HCT116 (cell line): Measurements from ENCODE around the gene FNDC11.

ENCODE experiments used
- ATF3 ChIP-seq: IDR thresholded peaks from 2 replicates; pipeline ENCODE4 v1.6.1; 2012
- CEBPB ChIP-seq: IDR thresholded peaks from 2 replicates; pipeline ENCODE4 v1.6.1; 2012; ENCODE audit warnings: low read depth
- CTCF ChIP-seq, 3 experiments: fragments of 200-600 bp in 1 of 3; sonication (generic) in 1 of 3; IDR thresholded peaks in 2 of 3; conservative IDR thresholded peaks in 1 of 3; 2 replicates each; pipeline ENCODE4 v1.5.1; 2012 to 2017; ENCODE audit warnings: low read depth in 2 of 3, low read length in 2 of 3, antibody characterized with exemption in 1 of 3, borderline replicate concordance in 1 of 3, control low read depth in 1 of 3, mild to moderate bottlenecking in 1 of 3, mixed read lengths in 1 of 3, mixed run types in 1 of 3, moderate library complexity in 1 of 3; ENCODE audit not compliant: insufficient read depth in 1 of 3
- EZH2 ChIP-seq: fragments of 200-600 bp; sonication (generic); IDR thresholded peaks from 2 replicates; pipeline ENCODE4 v1.6.1; 2017; ENCODE audit warnings: antibody characterized with exemption, mixed run types
- EZH2phosphoT487 ChIP-seq: fragments of 200-600 bp; IDR thresholded peaks from 2 replicates; pipeline ENCODE4 v1.6.1; 2018; ENCODE audit warnings: antibody characterized with exemption, borderline replicate concordance
- FOSL1 ChIP-seq: IDR thresholded peaks from 2 replicates; pipeline ENCODE4 v1.6.1; 2012; ENCODE audit warnings: low read depth
- POLR2A ChIP-seq: IDR thresholded peaks from 2 replicates; pipeline ENCODE4 v1.7.0; 2011; ENCODE audit warnings: borderline replicate concordance; ENCODE audit not compliant: insufficient read depth, insufficient read length; ENCODE audit errors: extremely low read depth
- POLR2AphosphoS5 ChIP-seq: IDR thresholded peaks from 2 replicates; pipeline ENCODE4 v1.6.1; 2011; ENCODE audit warnings: mild to moderate bottlenecking, low read depth, low read length, moderate library complexity
- RAD21 ChIP-seq: IDR thresholded peaks from 2 replicates; pipeline ENCODE4 v1.6.1; 2012; ENCODE audit warnings: low read depth, mild to moderate bottlenecking
- REST ChIP-seq: IDR thresholded peaks from 2 replicates; pipeline ENCODE4 v1.6.1; 2012; ENCODE audit warnings: low read depth
- SIN3A ChIP-seq: IDR thresholded peaks from 2 replicates; pipeline ENCODE4 v1.6.1; 2012; ENCODE audit warnings: low read depth
- YY1 ChIP-seq: IDR thresholded peaks from 2 replicates; pipeline ENCODE4 v1.6.1; 2011; ENCODE audit warnings: low read length, low read depth, moderate library complexity, mild to moderate bottlenecking; ENCODE audit not compliant: insufficient replicate concordance; ENCODE audit errors: extremely low read depth
- ZBTB33 ChIP-seq: IDR thresholded peaks from 2 replicates; pipeline ENCODE4 v1.6.1; 2011; ENCODE audit warnings: mild to moderate bottlenecking, low read length, moderate library complexity; ENCODE audit not compliant: insufficient replicate concordance; ENCODE audit errors: extremely low read depth
- ZFX ChIP-seq: fragments of 450-650 bp; IDR thresholded peaks from 2 replicates; pipeline ENCODE4 v1.6.1; 2017

GRCh38 chr20:63566395-63567135 lies 12.6 kb downstream of the FNDC11 start:
- no peak for TF ChIP-seq YY1
- no peak for TF ChIP-seq POLR2A
- no peak for TF ChIP-seq RAD21
- no peak for TF ChIP-seq SIN3A
- no peak for TF ChIP-seq EZH2
- TF ChIP-seq CTCF (IDR thresholded peaks at IDR 0.05 in 2 of 3, conservative IDR thresholded peaks at IDR 0.05 in 1 of 3; ENCODE audit: borderline replicate concordance in 1 of 3, insufficient read depth in 1 of 3, low read depth in 2 of 3, low read length in 2 of 3), result no peak
- no peak for TF ChIP-seq CEBPB
- no peak for TF ChIP-seq EZH2phosphoT487
- TF ChIP-seq REST, result no peak
- TF ChIP-seq ATF3, result no peak
- TF ChIP-seq ZFX, result no peak
- TF ChIP-seq POLR2AphosphoS5, result no peak
- TF ChIP-seq ZBTB33, result no peak
- no peak for TF ChIP-seq FOSL1
